Erythroblast (primary cell): ENCODE results near the gene UNC13A.
"Not testable (repeated sequence)": the region's sequence is repeated elsewhere in the genome, so short reads cannot be mapped to it uniquely, and the experiment has no call there.

Experiments used
- DNase-seq, 2 experiments: peaks; one replicate each; lab custom pipeline; 2025; lab: John Stamatoyannopoulos, UW
- GATA1 ChIP-seq: IDR thresholded peaks from 2 replicates; pipeline ENCODE4 v1.6.1; 2011; ENCODE audit warnings: low read depth, mild to moderate bottlenecking, control low read depth, low read length, moderate library complexity
- POLR2A ChIP-seq: IDR thresholded peaks from 2 replicates; pipeline ENCODE4 v1.6.1; 2011; ENCODE audit warnings: mild to moderate bottlenecking, low read length

The UNC13A gene

GRCh38 chr19:17580470-17581144 lies 107.5 kb downstream of the UNC13A start:
- no peak for DNase-seq
- TF ChIP-seq GATA1 (no peak), POLR2A (no peak)

GRCh38 chr19:17579661-17580244 lies 108.4 kb downstream of the UNC13A start:
- TF ChIP-seq POLR2A, result no peak
- no peak for TF ChIP-seq GATA1
- DNase-seq, result peak; percentile 88 to 89

GRCh38 chr19:17577457-17578097 lies 110.6 kb downstream of the UNC13A start:
- DNase-seq, result no peak
- TF ChIP-seq POLR2A (no peak), GATA1 (no peak)

GRCh38 chr19:17576758-17577456 lies 111.2 kb downstream of the UNC13A start:
- TF ChIP-seq GATA1 (no peak), POLR2A (no peak)
- DNase-seq, result peak; percentile 89 to 93

GRCh38 chr19:17575871-17576757 lies 112.0 kb downstream of the UNC13A start:
- peak in 1 of 2 experiments; percentile 58 for DNase-seq
- no peak for TF ChIP-seq GATA1
- no peak for TF ChIP-seq POLR2A

GRCh38 chr19:17572638-17573037 lies 115.5 kb downstream of the UNC13A start:
- DNase-seq, result no peak
- TF ChIP-seq GATA1, result no peak
- no peak for TF ChIP-seq POLR2A

GRCh38 chr19:17570791-17571190 lies 117.4 kb downstream of the UNC13A start:
- no peak for DNase-seq
- TF ChIP-seq GATA1, result no peak
- no peak for TF ChIP-seq POLR2A

GRCh38 chr19:17570291-17570690 lies 117.9 kb downstream of the UNC13A start:
- DNase-seq, result not testable (repeated sequence)

GRCh38 chr19:17567940-17568339 lies 120.2 kb downstream of the UNC13A start:
- DNase-seq, result no peak
- TF ChIP-seq POLR2A (no peak), GATA1 (no peak)

- no peak for DNase-seq
- TF ChIP-seq POLR2A (no peak), GATA1 (no peak)
Measured at GRCh38 chr19:17565611-17566010, 122.5 kb downstream of the UNC13A start.

GRCh38 chr19:17564781-17565180 lies 123.4 kb downstream of the UNC13A start:
- no peak for TF ChIP-seq POLR2A
- no peak for TF ChIP-seq GATA1
- DNase-seq, result no peak

GRCh38 chr19:17562561-17562960 lies 125.6 kb downstream of the UNC13A start:
- no peak for DNase-seq
- no peak for TF ChIP-seq GATA1

GRCh38 chr19:17562097-17562496 lies 126.1 kb downstream of the UNC13A start:
- no peak for DNase-seq
- no peak for TF ChIP-seq GATA1
- TF ChIP-seq POLR2A, result no peak
